Measurements from ENCODE around the gene PCSK5.

DNA sequence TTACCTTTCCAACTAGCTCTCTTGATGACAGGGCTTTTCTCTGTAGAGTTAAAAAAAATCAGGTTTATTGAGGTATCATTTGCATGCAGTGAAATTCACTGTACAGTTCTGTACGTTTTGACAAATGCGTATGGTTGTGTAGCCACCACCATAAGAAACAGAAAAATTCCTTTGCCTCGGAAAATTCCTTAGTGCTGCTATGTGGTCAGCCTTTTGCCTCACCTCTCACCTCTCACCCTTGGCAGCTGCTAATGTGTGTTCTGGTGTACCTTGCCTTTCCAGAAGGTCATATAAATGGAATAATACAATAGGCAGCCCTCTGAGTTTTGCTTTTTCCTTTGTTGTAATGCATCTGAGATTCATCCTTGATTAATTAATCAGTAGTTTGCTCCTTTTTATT, 28.4 kb downstream of the PCSK5 start:
- TF ChIP-seq, protein P1, sequence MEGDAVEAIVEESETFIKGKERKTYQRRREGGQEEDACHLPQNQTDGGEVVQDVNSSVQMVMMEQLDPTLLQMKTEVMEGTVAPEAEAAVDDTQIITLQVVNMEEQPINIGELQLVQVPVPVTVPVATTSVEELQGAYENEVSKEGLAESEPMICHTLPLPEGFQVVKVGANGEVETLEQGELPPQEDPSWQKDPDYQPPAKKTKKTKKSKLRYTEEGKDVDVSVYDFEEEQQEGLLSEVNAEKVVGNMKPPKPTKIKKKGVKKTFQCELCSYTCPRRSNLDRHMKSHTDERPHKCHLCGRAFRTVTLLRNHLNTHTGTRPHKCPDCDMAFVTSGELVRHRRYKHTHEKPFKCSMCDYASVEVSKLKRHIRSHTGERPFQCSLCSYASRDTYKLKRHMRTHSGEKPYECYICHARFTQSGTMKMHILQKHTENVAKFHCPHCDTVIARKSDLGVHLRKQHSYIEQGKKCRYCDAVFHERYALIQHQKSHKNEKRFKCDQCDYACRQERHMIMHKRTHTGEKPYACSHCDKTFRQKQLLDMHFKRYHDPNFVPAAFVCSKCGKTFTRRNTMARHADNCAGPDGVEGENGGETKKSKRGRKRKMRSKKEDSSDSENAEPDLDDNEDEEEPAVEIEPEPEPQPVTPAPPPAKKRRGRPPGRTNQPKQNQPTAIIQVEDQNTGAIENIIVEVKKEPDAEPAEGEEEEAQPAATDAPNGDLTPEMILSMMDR (IDR thresholded peaks at IDR 0.05; ENCODE audit: poor library complexity) = no peak
- TF ChIP-seq EZH2phosphoT487 (IDR thresholded peaks at IDR 0.05; ENCODE audit: low read depth, severe bottlenecking, unreplicated experiment) = no peak
